HepG2 (cell line): Measurements from ENCODE around the gene MARCHF2.

Source experiments
- BRCA1 ChIP-seq: sonication (generic); formaldehyde crosslinking; IDR thresholded peaks from 2 replicates; pipeline ENCODE4 v1.4.0; 2020; ENCODE audit warnings: missing genetic modification reagents
- FOXP4 ChIP-seq: sonication (generic); formaldehyde crosslinking; IDR thresholded peaks from 2 replicates; pipeline ENCODE4 v1.4.0; 2020; ENCODE audit warnings: missing genetic modification reagents
- GPBP1L1 ChIP-seq: sonication (generic); formaldehyde crosslinking; IDR thresholded peaks from 2 replicates; pipeline ENCODE4 v1.5.0; 2020; ENCODE audit warnings: mild to moderate bottlenecking, missing genetic modification reagents
- SALL2 ChIP-seq: sonication (generic); formaldehyde crosslinking; IDR thresholded peaks from 2 replicates; pipeline ENCODE4 v1.8.1; 2023; ENCODE audit warnings: mild to moderate bottlenecking, missing genetic modification reagents, inconsistent platforms
- SNRNP70 ChIP-seq: fragments of 200-400 bp; formaldehyde crosslinking; IDR thresholded peaks from 2 replicates; pipeline ENCODE4 v1.6.1; 2017; ENCODE audit warnings: mild to moderate bottlenecking, low read depth, low read length, moderate library complexity
- ZNF337 ChIP-seq: sonication (generic); formaldehyde crosslinking; IDR thresholded peaks from 2 replicates; pipeline ENCODE4 v1.5.1; 2020; ENCODE audit warnings: missing genetic modification reagents, low read depth, mild to moderate bottlenecking, borderline replicate concordance
- ZNF709 ChIP-seq: sonication (generic); formaldehyde crosslinking; IDR thresholded peaks from 2 replicates; pipeline ENCODE4 v1.5.0; 2020; ENCODE audit warnings: mild to moderate bottlenecking, missing genetic modification reagents
- ZNF747 ChIP-seq: sonication (generic); formaldehyde crosslinking; IDR thresholded peaks from 2 replicates; pipeline ENCODE4 v1.8.1; 2023; ENCODE audit warnings: missing genetic modification reagents, mild to moderate bottlenecking, borderline replicate concordance
- ZSCAN5A ChIP-seq: sonication (generic); formaldehyde crosslinking; IDR thresholded peaks from 2 replicates; pipeline ENCODE4 v1.8.0; 2022; ENCODE audit warnings: mild to moderate bottlenecking, missing genetic modification reagents, borderline replicate concordance

- no peak for TF ChIP-seq FOXP4 (CRISPR knock-in tag)
- TF ChIP-seq ZNF709 (CRISPR knock-in tag), result no peak
- no peak for TF ChIP-seq BRCA1 (CRISPR knock-in tag)
- no peak for TF ChIP-seq SNRNP70
- TF ChIP-seq SALL2 (CRISPR knock-in tag), result no peak
- TF ChIP-seq ZSCAN5A, result no peak
- TF ChIP-seq GPBP1L1 (CRISPR knock-in tag), result no peak
- TF ChIP-seq ZNF747 (CRISPR knock-in tag), result no peak
- TF ChIP-seq ZNF337 (CRISPR knock-in tag), result no peak
These were observed 16.7 kb downstream of the MARCHF2 start for GRCh38 chr19:8429826-8430225.
